ENCODE results near the gene PKIG.
A peak's percentile ranks its signal among the peaks of the same experiment; 100 is the strongest.

The PKIG gene

DNA sequence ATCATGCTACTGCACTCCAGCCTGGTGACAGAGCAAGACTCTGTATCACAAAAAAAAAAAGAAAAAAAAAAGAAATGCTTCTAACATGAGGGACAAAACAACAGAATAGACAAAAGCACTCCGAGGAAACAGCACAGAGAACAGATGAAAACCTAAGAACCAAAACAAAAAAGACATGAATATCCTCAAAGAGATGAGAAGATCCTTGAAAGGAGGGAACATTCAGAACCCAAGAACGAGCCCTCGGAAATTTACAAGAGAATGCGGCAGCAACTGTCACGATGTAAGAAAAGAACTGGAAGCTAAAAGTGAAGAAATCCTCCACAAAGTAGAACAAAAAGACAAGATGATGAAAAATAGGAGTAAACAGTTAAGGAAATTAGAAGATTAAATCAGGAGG lies 47.9 kb downstream of the PKIG start:
- Histone ChIP-seq H4K20me1 (ENCODE audit: insufficient read depth, low read length) (peaks cover 84% of the 10 kb centered on the region), H3K9ac (ENCODE audit: low read depth, low read length) (no peak overlapping the region), H3K27ac (ENCODE audit: low read length) (peak overlapping the region; percentile 6; the same call in 1 of the 2 replicates), H3K27me3 (ENCODE audit: insufficient read depth, low read length, poor library complexity) (no peaks in the 10 kb centered on the region), H2AFZ (ENCODE audit: low read depth, low read length) (no peak overlapping the region), H3K4me2 (ENCODE audit: insufficient read depth, low read length) (no peak overlapping the region), H3K9me3 (ENCODE audit: insufficient read depth, low read length, severe bottlenecking) (no peaks in the 10 kb centered on the region), H3K4me1 (ENCODE audit: insufficient read depth, low read length) (peaks cover 7% of the 10 kb centered on the region; the same call in 1 of the 2 replicates), H3K36me3 (ENCODE audit: insufficient read depth, low read length) (peaks cover 100% of the 10 kb centered on the region), H3K4me3 (ENCODE audit: low read depth in 1 of 2, low read length in 2 of 2) (no peak overlapping the region), H3K79me2 (ENCODE audit: insufficient read depth, low read length) (peaks cover 94% of the 10 kb centered on the region)
- ATAC-seq (ENCODE audit: insufficient read depth, low read depth) (no peak), DNase-seq (no peak)
- TF ChIP-seq, protein P1, sequence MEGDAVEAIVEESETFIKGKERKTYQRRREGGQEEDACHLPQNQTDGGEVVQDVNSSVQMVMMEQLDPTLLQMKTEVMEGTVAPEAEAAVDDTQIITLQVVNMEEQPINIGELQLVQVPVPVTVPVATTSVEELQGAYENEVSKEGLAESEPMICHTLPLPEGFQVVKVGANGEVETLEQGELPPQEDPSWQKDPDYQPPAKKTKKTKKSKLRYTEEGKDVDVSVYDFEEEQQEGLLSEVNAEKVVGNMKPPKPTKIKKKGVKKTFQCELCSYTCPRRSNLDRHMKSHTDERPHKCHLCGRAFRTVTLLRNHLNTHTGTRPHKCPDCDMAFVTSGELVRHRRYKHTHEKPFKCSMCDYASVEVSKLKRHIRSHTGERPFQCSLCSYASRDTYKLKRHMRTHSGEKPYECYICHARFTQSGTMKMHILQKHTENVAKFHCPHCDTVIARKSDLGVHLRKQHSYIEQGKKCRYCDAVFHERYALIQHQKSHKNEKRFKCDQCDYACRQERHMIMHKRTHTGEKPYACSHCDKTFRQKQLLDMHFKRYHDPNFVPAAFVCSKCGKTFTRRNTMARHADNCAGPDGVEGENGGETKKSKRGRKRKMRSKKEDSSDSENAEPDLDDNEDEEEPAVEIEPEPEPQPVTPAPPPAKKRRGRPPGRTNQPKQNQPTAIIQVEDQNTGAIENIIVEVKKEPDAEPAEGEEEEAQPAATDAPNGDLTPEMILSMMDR (IDR thresholded peaks at IDR 0.05; ENCODE audit: borderline replicate concordance, extremely low read depth, low read length, poor library complexity, severe bottlenecking), result no peak

DNA sequence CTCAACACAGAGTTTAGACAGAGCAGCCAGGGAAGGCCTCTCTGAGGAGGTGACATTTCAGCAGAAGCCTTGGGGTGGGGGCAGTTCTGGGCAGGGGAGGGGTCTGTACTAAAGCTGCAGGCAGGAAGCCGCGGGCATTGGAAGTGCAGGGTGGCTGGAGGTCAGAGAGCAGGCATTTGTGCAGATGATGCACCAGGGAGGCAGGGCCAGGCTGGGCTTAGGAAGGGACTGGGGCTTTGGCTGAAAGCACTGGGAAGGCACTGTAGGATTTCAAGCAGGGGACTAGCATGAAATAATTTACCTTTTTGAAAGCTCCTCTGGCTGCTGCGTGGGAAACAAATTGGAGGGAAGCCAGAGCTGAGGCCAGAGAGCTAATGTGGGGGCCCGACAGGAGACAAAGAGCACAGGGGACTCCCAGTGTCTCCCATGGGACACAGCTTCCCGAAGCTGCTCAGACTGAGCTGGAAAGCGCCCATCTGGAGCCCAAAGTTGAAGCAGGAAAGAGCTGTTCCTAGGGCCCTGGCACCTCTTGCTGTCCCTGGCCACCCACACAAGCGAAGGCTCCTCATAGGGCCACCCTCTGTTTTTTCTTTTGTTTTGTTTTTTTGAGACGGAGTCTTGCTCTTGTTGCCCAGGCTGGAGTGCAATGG lies 49.8 kb downstream of the PKIG start:
- H3K9ac ChIP-seq (ENCODE audit: low read depth, low read length), result no peak overlapping the region

DNA sequence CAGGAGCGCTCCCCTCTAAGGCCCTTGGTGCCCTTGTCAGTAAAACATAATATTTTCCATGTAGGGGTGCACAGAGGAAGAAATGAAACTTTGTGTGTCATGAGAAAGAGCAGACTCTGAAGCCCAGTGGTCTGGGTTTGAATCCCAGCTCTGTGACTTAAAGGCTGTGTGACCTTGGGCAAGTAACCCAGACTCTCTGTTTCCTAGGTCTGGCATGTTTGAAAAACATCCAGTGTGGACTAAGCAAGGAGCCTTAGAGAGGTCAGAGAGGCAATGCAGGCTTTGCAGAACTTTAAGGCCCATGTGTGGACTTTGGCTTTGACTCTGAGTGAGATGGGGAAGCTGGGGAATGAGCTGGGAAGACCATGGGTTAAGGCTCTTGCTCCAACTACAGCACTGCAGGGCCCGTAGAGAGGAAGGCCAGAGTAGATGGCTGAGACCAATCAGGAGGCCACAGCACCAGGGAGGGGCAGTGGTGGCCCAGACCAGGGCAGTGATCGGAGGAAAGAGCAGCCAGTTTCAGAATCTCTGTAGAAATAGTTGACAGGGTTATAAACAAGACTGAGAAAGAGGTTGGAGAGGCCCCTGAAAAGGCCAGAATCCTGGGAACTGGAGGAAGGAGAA lies 50.9 kb downstream of the PKIG start:
- peaks cover 98% of the 10 kb centered on the region for H3K79me2 ChIP-seq (ENCODE audit: insufficient read depth, low read length)
- no peak overlapping the region for H3K9ac ChIP-seq (ENCODE audit: low read depth, low read length)
- H3K27me3 ChIP-seq (ENCODE audit: insufficient read depth, low read length, poor library complexity), result no peaks in the 10 kb centered on the region
- H3K27ac ChIP-seq (ENCODE audit: low read length), result peak overlapping the region; percentile 59
- 0 out of 2 replicates have a peak, but pooled peaks cover 12% of the 10 kb centered on the region for H3K4me1 ChIP-seq (ENCODE audit: insufficient read depth, low read length)
- H3K9me3 ChIP-seq (ENCODE audit: insufficient read depth, low read length, severe bottlenecking), result no peaks in the 10 kb centered on the region
- no peak for TF ChIP-seq EZH2 (IDR thresholded peaks at IDR 0.05; ENCODE audit: borderline replicate concordance, low read depth, low read length, severe bottlenecking)
- TF ChIP-seq, protein P1 (IDR thresholded peaks at IDR 0.05; ENCODE audit: borderline replicate concordance, extremely low read depth, low read length, poor library complexity, severe bottlenecking), result no peak
- H3K4me3 ChIP-seq (ENCODE audit: low read depth in 1 of 2, low read length in 2 of 2), result no peak overlapping the region
- H2AFZ ChIP-seq (ENCODE audit: low read depth, low read length), result no peak overlapping the region
- peaks cover 100% of the 10 kb centered on the region for H3K36me3 ChIP-seq (ENCODE audit: insufficient read depth, low read length)
- H3K4me2 ChIP-seq (ENCODE audit: insufficient read depth, low read length), result no peak overlapping the region
- no peak for DNase-seq
- peaks cover 82% of the 10 kb centered on the region for H4K20me1 ChIP-seq (ENCODE audit: insufficient read depth, low read length)
- no peak for ATAC-seq (ENCODE audit: insufficient read depth, low read depth)

More for the DNA sequence above, 49.8 kb downstream of the PKIG start:
- peak; percentile 15; the same call in 1 of the 3 replicates for ATAC-seq (ENCODE audit: insufficient read depth, low read depth)
- H3K36me3 ChIP-seq (ENCODE audit: insufficient read depth, low read length), result peaks cover 100% of the 10 kb centered on the region
- no peak overlapping the region for H2AFZ ChIP-seq (ENCODE audit: low read depth, low read length)
- no peaks in the 10 kb centered on the region for H3K9me3 ChIP-seq (ENCODE audit: insufficient read depth, low read length, severe bottlenecking)
- H3K27ac ChIP-seq (ENCODE audit: low read length), result peak overlapping the region; percentile 42
- peaks cover 83% of the 10 kb centered on the region for H4K20me1 ChIP-seq (ENCODE audit: insufficient read depth, low read length)
- H3K79me2 ChIP-seq (ENCODE audit: insufficient read depth, low read length), result peaks cover 96% of the 10 kb centered on the region
- no peak for TF ChIP-seq EZH2 (IDR thresholded peaks at IDR 0.05; ENCODE audit: borderline replicate concordance, low read depth, low read length, severe bottlenecking)
- TF ChIP-seq, protein P1 (IDR thresholded peaks at IDR 0.05; ENCODE audit: borderline replicate concordance, extremely low read depth, low read length, poor library complexity, severe bottlenecking), result no peak
- H3K4me1 ChIP-seq (ENCODE audit: insufficient read depth, low read length), result peaks cover 9% of the 10 kb centered on the region; the same call in 1 of the 2 replicates
- no peak overlapping the region for H3K4me2 ChIP-seq (ENCODE audit: insufficient read depth, low read length)
- H3K4me3 ChIP-seq (ENCODE audit: low read depth in 1 of 2, low read length in 2 of 2), result no peak overlapping the region
- no peaks in the 10 kb centered on the region for H3K27me3 ChIP-seq (ENCODE audit: insufficient read depth, low read length, poor library complexity)
- DNase-seq, result no peak
